Thyroid gland (tissue), 4 donors: Measurements from ENCODE around the gene CD274. TPM values are rescaled to one million over a fixed set of nuclear protein-coding genes. Genes with fewer than 3 reads are reported as not detected.

Source experiments
- DNase-seq, 2 donors: peaks; one replicate each; pipeline ENCODE4 v3.0.0-alpha.2; 2019
- H3K27ac ChIP-seq, 3 donors: fragments of 200-600 bp; sonication (generic); 1 replicate in 2 of 3; 2 replicates in 1 of 3; pipeline ENCODE4 v1.5.1; 2016 to 2019; ENCODE audit warnings: mild to moderate bottlenecking in 1 of 3, moderate library complexity in 1 of 3
- H3K27me3 ChIP-seq: fragments of 200-600 bp; sonication (generic); one replicate; pipeline ENCODE4 v1.5.1; 2019
- H3K36me3 ChIP-seq, 2 donors: fragments of 200-600 bp; sonication (generic); one replicate each; pipeline ENCODE4 v1.5.1; 2016 to 2019
- H3K4me1 ChIP-seq, 2 donors: fragments of 200-600 bp; sonication (generic); one replicate each; pipeline ENCODE4 v1.5.1; 2017 to 2019
- H3K4me3 ChIP-seq, 3 donors: fragments of 200-600 bp; sonication (generic); replicated peaks in 1 of 3; 1 replicate in 2 of 3; 2 replicates in 1 of 3; pipeline ENCODE4 v1.5.1; 2016; ENCODE audit warnings: mild to moderate bottlenecking in 1 of 3
- H3K9me3 ChIP-seq: fragments of 200-600 bp; sonication (generic); one replicate; pipeline ENCODE4 v1.5.1; 2017
- CTCF ChIP-seq, 6 experiments: fragments of 200-600 bp in 3 of 6; fragments of 450-650 bp in 3 of 6; sonication (generic) in 3 of 6; IDR thresholded peaks; one replicate each; pipeline ENCODE4 v1.5.1; 2016 to 2019; ENCODE audit warnings: antibody characterized with exemption in 6 of 6, mild to moderate bottlenecking in 2 of 6, inconsistent platforms in 1 of 6, moderate library complexity in 1 of 6
- POLR2A ChIP-seq, 2 donors: fragments of 450-650 bp; IDR thresholded peaks; one replicate each; pipeline ENCODE4 v1.6.1; 2017; ENCODE audit warnings: antibody characterized with exemption in 2 of 2, mild to moderate bottlenecking in 2 of 2, moderate library complexity in 1 of 2
- WGBS, 2 donors: methylation state at CpG; one replicate each; pipeline ENCODE4 v1.1.5; 2017; 5-methylcytosine and 5-hydroxymethylcytosine counted together
- intact Hi-C: fragments of 100-400 bp; cut with DNase I; formaldehyde crosslinking; loops from one replicate; pipeline ENCODE4 v1.15.1; 2023
- total RNA-seq, 4 donors: library from RNA; depleted of rRNA; stranded (reverse); fragments of >200 nt; gene quantifications; one replicate each; pipeline ENCODE4 v1.2.3, GENCODE V29; 2016

Gene CD274
- total RNA-seq, 4 donors from 2014 or later: 3.0 to 6.5 (median 4.9) TPM

GRCh38 chr9:5485378-5486085, 35.2 kb downstream of the CD274 start:
- Histone ChIP-seq H3K9me3 (no peaks in the 10 kb centered on the region), H3K36me3 (no peaks in the 10 kb centered on the region), H3K4me1 (no peaks in the 10 kb centered on the region), H3K27me3 (no peaks in the 10 kb centered on the region), H3K4me3 (no peak overlapping the region), H3K27ac (no peak overlapping the region)
- no peak for DNase-seq
- 91 to 94% methylated on average over 5 of the region's 5 CpGs for WGBS, 2 donors
- intact Hi-C loops: no loop called here
- TF ChIP-seq POLR2A (IDR thresholded peaks at IDR 0.05) (no peak), CTCF (IDR thresholded peaks at IDR 0.05) (no peak)

- H3K27ac ChIP-seq: no peak overlapping the region
- WGBS, 2 donors: 94 to 95% methylated on average over 5 of the region's 5 CpGs
- no peak overlapping the region for H3K4me3 ChIP-seq
- no peaks in the 10 kb centered on the region for H3K4me1 ChIP-seq
- intact Hi-C loops: no loop called here
- DNase-seq: no peak
- H3K27me3 ChIP-seq: no peaks in the 10 kb centered on the region
- no peak for TF ChIP-seq POLR2A (IDR thresholded peaks at IDR 0.05)
- TF ChIP-seq CTCF (IDR thresholded peaks at IDR 0.05): no peak
- H3K9me3 ChIP-seq: no peaks in the 10 kb centered on the region
- H3K36me3 ChIP-seq: no peaks in the 10 kb centered on the region
Observed at GRCh38 chr9:5486988-5487387, 36.6 kb downstream of the CD274 start.

GRCh38 chr9:5488221-5489008, 38.1 kb downstream of the CD274 start:
- Histone ChIP-seq H3K4me3 (no peak overlapping the region), H3K36me3 (no peaks in the 10 kb centered on the region), H3K27me3 (no peaks in the 10 kb centered on the region), H3K9me3 (no peaks in the 10 kb centered on the region), H3K27ac (no peak overlapping the region), H3K4me1 (no peaks in the 10 kb centered on the region)
- DNase-seq: no peak
- TF ChIP-seq CTCF (IDR thresholded peaks at IDR 0.05) (no peak), POLR2A (IDR thresholded peaks at IDR 0.05) (no peak)
- WGBS, 2 donors: 82 to 85% methylated on average over 9 of the region's 9 CpGs
- intact Hi-C loops: no loop called here

GRCh38 chr9:5489630-5490490, 39.5 kb downstream of the CD274 start:
- 88 to 95% methylated on average over 9 of the region's 9 CpGs for WGBS, 2 donors
- intact Hi-C loops: no loop called here

More at GRCh38 chr9:5489630-5490490, 39.5 kb downstream of the CD274 start:
- Histone ChIP-seq H3K36me3 (no peaks in the 10 kb centered on the region), H3K4me3 (no peak overlapping the region), H3K9me3 (no peaks in the 10 kb centered on the region), H3K4me1 (no peaks in the 10 kb centered on the region), H3K27ac (no peak overlapping the region), H3K27me3 (no peaks in the 10 kb centered on the region)
- TF ChIP-seq POLR2A (IDR thresholded peaks at IDR 0.05): no peak
- no peak for TF ChIP-seq CTCF (IDR thresholded peaks at IDR 0.05)
- no peak for DNase-seq
